MG63 (cell line): ENCODE measurements around the gene LAP3. TPM values are rescaled to one million over a fixed set of nuclear protein-coding genes. Genes with fewer than 3 reads are reported as not detected.

ENCODE experiments used
- DNase-seq: peaks from one replicate; pipeline ENCODE4 v3.0.0-alpha.2; 2020
- H3K27me3 ChIP-seq: fragments of 250-450 bp; sonication (Bioruptor Pico); 2 replicates; pipeline ENCODE4 v1.5.1; 2020; ENCODE audit warnings: mild to moderate bottlenecking, moderate library complexity
- H3K36me3 ChIP-seq: fragments of 250-450 bp; sonication (Bioruptor Pico); 2 replicates; pipeline ENCODE4 v1.5.1; 2020; ENCODE audit warnings: mild to moderate bottlenecking, moderate library complexity
- H3K4me3 ChIP-seq: fragments of 250-450 bp; sonication (Bioruptor Pico); 2 replicates; pipeline ENCODE4 v1.5.1; 2020; ENCODE audit warnings: mild to moderate bottlenecking, moderate library complexity
- H3K9me3 ChIP-seq: fragments of 250-450 bp; sonication (Bioruptor Pico); 2 replicates; pipeline ENCODE4 v1.5.1; 2020; ENCODE audit warnings: mild to moderate bottlenecking, moderate library complexity
- total RNA-seq: library from RNA; depleted of rRNA; stranded (reverse); fragments of >200 nt; shearing (Covaris generic); gene quantifications from 2 replicates; pipeline ENCODE4 v1.2.3, GENCODE V29; 2014; ENCODE audit warnings: low replicate concordance; rRNA removed

LAP3 gene
- total RNA-seq, 1 experiment from 2014 or later: 102 TPM

DNA sequence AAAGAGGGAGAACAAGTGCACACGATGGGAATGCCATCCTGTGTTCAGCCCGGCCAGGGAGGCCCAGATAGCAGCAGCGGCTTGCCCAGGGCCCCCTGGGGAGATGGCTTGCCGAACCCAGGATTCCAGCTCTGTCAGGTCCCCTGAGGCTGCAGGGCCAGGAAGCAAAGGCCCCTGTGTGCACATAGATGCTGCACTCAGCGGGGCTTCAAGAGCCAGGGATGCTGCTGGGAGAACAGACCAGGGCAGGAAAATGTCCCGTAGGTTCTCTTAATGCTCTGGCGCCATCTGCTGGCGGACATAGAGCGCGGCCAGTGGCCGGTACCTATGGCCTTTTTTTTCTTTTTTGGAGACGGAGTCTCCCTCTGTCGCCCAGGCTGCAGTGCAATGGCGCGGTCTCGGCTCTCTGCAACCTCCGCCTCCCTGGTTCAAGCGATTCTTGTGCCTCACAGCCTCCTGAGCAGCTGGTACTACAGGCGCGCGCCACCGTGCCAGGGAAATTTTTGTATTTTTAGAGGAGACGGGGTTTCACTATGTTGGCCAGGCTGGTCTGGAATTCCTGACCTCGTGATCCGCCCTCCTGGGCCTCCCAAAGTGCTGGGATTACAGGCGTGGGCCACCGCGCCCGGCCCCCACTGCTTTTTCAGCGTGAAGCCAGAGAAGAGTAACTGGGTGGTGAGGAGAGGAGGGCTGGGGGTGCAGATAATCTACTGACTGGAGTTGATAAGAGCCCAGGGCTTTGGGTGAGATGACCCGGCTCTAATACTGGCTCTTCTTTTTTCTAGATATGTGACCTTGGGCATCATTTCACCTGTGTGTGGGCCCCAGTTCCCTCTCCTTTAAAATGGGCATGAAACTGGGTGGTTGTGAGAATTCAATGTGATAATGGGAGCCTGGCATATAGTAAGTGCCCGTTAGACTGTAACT lies 60.0 kb downstream of the LAP3 start:
- Histone ChIP-seq H3K4me3 (no peak overlapping the region), H3K36me3 (peaks cover 5% of the 10 kb centered on the region; the same call in 1 of the 2 replicates), H3K9me3 (no peaks in the 10 kb centered on the region), H3K27me3 (no peaks in the 10 kb centered on the region)
- DNase-seq: peak; percentile 39

DNA sequence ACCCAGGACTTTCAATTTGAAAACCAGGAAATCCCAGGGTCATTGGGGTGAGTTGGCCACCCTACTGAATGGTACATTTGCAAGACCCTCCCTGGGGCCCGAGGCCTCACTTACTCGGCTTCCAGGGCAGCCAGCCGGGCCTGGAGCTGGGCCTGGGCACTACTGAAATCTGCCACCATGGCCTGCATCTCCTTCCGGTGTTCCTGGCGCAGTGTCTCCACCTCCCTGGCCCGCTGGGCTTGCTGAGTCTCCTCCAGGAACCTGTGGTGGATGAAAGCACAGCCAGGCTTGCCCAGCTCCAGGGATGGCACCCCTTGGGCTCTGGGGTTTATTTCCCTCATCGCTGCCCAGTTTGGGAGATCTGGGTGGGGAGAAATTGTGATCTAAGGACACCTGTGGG lies 62.1 kb downstream of the LAP3 start:
- no peak for DNase-seq
- H3K36me3 ChIP-seq: no peaks in the 10 kb centered on the region
- no peak overlapping the region for H3K4me3 ChIP-seq
- no peaks in the 10 kb centered on the region for H3K27me3 ChIP-seq
- no peaks in the 10 kb centered on the region for H3K9me3 ChIP-seq

DNA sequence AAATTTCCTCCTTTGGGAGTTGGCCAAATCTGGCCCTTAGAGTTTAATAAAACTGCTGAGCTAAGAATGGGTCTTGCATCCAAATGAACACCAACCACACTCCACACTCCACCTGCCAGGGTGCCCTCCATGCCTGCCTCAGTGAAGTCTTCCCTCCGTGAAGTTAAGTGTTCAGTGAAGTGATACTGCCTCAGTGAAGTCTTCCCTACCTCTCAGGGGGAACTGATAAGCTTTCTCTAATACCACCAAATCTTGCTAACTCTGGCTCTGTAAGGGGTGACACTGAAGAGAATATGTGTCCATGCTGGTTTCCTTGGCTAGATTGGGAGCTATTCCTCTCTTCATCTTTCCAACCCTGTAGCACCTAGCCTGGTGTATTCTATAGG lies 65.4 kb downstream of the LAP3 start:
- H3K4me3 ChIP-seq: no peak overlapping the region

DNA sequence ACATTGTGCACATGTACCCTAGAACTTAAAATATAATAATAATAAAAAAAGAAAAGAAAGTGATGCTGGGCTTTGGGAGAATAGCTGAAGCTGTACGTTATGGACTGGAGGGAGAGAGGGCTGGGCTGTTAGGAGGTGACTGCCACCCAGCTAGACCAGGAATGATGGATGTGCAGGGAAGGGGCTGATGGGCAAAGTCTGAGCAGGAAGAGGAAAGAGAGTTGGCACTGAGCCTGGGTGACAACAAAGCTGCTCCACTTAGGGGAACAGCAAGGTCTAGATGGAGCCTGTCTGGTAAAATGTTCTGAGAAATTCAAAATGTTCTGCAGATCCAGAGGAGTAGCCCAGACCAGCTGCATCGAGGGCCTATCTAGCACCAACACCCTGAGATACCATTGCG lies 69.7 kb downstream of the LAP3 start:
- Histone ChIP-seq H3K4me3 (no peak overlapping the region), H3K9me3 (no peaks in the 10 kb centered on the region), H3K36me3 (no peaks in the 10 kb centered on the region), H3K27me3 (no peaks in the 10 kb centered on the region)
- DNase-seq: no peak

More for the DNA sequence above, 65.4 kb downstream of the LAP3 start:
- no peaks in the 10 kb centered on the region for H3K9me3 ChIP-seq
- H3K27me3 ChIP-seq: no peaks in the 10 kb centered on the region
- no peaks in the 10 kb centered on the region for H3K36me3 ChIP-seq
- DNase-seq: no peak

DNA sequence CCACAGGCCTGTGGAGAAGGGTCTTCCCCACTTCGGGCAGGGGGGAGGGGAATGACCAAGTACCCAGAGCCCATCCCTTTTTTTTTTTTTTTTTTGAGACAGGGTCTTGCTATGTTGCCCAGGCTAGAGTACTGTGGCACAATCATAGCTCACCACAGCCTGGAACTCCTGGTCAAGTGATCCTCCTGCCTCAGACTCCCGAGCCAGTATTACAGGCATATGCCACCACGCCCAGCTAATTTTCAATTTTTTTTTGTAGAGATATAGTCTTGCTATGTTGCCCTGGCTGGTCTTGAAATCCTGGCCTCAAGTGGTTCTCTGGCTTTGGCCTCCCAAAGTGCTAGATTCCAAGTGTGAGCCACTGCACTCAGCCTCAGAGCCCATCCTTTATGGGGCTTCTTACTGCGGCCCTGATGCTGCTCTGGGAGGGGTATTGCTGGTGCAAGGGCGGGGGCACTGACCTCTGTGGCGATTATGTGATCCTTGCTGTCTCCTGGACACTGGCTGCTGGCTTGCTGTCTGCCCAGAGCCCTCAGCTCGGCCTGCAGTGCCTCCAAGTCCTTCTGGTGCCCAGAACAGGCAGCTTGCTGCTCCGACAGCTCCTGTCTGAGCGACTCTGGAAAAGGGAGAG lies 70.3 kb downstream of the LAP3 start:
- no peaks in the 10 kb centered on the region for H3K9me3 ChIP-seq
- no peak for DNase-seq
- no peak overlapping the region for H3K4me3 ChIP-seq
- no peaks in the 10 kb centered on the region for H3K36me3 ChIP-seq
- H3K27me3 ChIP-seq: no peaks in the 10 kb centered on the region

GRCh38 chr4:17647927-17648326 lies 70.9 kb downstream of the LAP3 start:
- H3K36me3 ChIP-seq: no peaks in the 10 kb centered on the region
- H3K9me3 ChIP-seq: no peaks in the 10 kb centered on the region
- H3K4me3 ChIP-seq: no peak overlapping the region
- H3K27me3 ChIP-seq: no peaks in the 10 kb centered on the region
- no peak for DNase-seq

DNA sequence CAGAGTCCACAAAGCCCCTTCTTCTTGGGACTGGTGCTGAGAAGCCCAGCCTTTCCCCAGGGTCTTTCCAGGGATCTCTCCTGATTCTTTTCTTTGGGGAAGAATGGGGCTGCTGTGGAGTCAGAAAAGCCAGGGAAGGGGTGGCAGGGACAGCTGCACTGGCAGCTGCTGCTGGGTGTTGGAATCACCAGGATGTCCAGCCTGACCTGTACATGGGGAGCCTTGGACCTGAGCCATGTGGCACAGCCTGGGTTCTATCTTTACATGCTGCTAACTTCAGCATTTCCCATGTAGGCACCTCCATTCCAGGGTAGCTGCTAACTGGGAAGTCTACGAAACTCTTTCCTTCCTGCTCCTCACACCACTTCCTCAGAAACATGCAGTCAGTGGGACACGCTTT lies 73.4 kb downstream of the LAP3 start:
- H3K27me3 ChIP-seq: no peaks in the 10 kb centered on the region
- H3K36me3 ChIP-seq: no peaks in the 10 kb centered on the region
- no peak overlapping the region for H3K4me3 ChIP-seq
- DNase-seq: no peak
- H3K9me3 ChIP-seq: no peaks in the 10 kb centered on the region

GRCh38 chr4:17654701-17655100 lies 77.7 kb downstream of the LAP3 start:
- no peak overlapping the region for H3K4me3 ChIP-seq
- H3K9me3 ChIP-seq: no peaks in the 10 kb centered on the region
- DNase-seq: no peak
- no peaks in the 10 kb centered on the region for H3K27me3 ChIP-seq
- H3K36me3 ChIP-seq: no peaks in the 10 kb centered on the region

- no peak for DNase-seq
- Histone ChIP-seq H3K4me3 (no peak overlapping the region), H3K27me3 (no peaks in the 10 kb centered on the region), H3K9me3 (no peaks in the 10 kb centered on the region), H3K36me3 (no peaks in the 10 kb centered on the region)
These were observed 80.1 kb downstream of the LAP3 start for GRCh38 chr4:17657090-17657489.

Other genes with a start within 250 kb of the LAP3 start
- 14.9 and 23.1 TPM in 2 replicates for gene QDPR, start 65.1 kb upstream of the LAP3 start, total RNA-seq
- gene CLRN2, start 62.0 kb upstream of the LAP3 start, total RNA-seq: not detected in 2 replicates
- gene MED28, start 37.4 kb downstream of the LAP3 start, total RNA-seq: 10.3 and 18.1 TPM in 2 replicates
- 0.10 TPM in 1 of 2 replicates, not detected in the other for gene FAM184B, start 204.4 kb downstream of the LAP3 start, total RNA-seq
- 10.8 and 17.7 TPM in 2 replicates for gene DCAF16, start 233.6 kb downstream of the LAP3 start, total RNA-seq
- gene NCAPG, start 233.8 kb downstream of the LAP3 start, total RNA-seq: 28.2 and 75.4 TPM in 2 replicates